Endodermal cell (in vitro differentiated cells): ENCODE results near the gene NFATC2. TPM values are rescaled to one million over a fixed set of nuclear protein-coding genes. Genes with fewer than 3 reads are reported as not detected.

Experiments used
- DNase-seq: peaks from one replicate; pipeline ENCODE4 v3.0.0-alpha.2; 2017
- H3K27ac ChIP-seq: 2 replicates; pipeline ENCODE4 v1.5.1; 2013; ENCODE audit warnings: mild to moderate bottlenecking, low read depth, low read length, moderate library complexity
- H3K27me3 ChIP-seq: 2 replicates; pipeline ENCODE4 v1.6.1; 2013; ENCODE audit warnings: mild to moderate bottlenecking, low read length, moderate library complexity; ENCODE audit not compliant: insufficient read depth, control insufficient read depth, poor library complexity, severe bottlenecking
- H3K36me3 ChIP-seq: 2 replicates; pipeline ENCODE4 v1.7.0; 2013; ENCODE audit warnings: mild to moderate bottlenecking, low read length, moderate library complexity; ENCODE audit not compliant: control insufficient read depth, insufficient read depth
- H3K4me1 ChIP-seq: one replicate; pipeline ENCODE4 v1.7.0; 2013; ENCODE audit warnings: low read length; ENCODE audit not compliant: control insufficient read depth, insufficient read depth
- H3K4me3 ChIP-seq: 2 replicates; pipeline ENCODE4 v1.5.1; 2013; ENCODE audit warnings: mild to moderate bottlenecking, low read length, moderate library complexity
- H3K9ac ChIP-seq: 2 replicates; pipeline ENCODE4 v1.6.1; 2013; ENCODE audit warnings: mild to moderate bottlenecking, low read length, moderate library complexity; ENCODE audit not compliant: poor library complexity, severe bottlenecking; ENCODE audit errors: extremely low read depth
- H3K9me3 ChIP-seq: 2 replicates; pipeline ENCODE4 v1.6.1; 2013; ENCODE audit warnings: mild to moderate bottlenecking, low read length, moderate library complexity; ENCODE audit not compliant: control insufficient read depth
- H3K27ac Mint-ChIP-seq: 2 replicates; pipeline ENCODE4 v1.8.0; 2020; ENCODE audit warnings: mixed read lengths
- H3K27me3 Mint-ChIP-seq: 2 replicates; pipeline ENCODE4 v1.8.0; 2021; ENCODE audit warnings: mild to moderate bottlenecking, mixed read lengths; ENCODE audit not compliant: insufficient read depth
- H3K36me3 Mint-ChIP-seq: 2 replicates; pipeline ENCODE4 v1.8.0; 2020; ENCODE audit warnings: low read depth, mixed read lengths
- H3K4me1 Mint-ChIP-seq: 2 replicates; pipeline ENCODE4 v1.8.0; 2020; ENCODE audit warnings: mixed read lengths
- H3K4me3 Mint-ChIP-seq: 2 replicates; pipeline ENCODE4 v1.8.0; 2020; ENCODE audit warnings: mild to moderate bottlenecking, moderate library complexity, mixed read lengths
- H3K9me3 Mint-ChIP-seq: 2 replicates; pipeline ENCODE4 v1.8.0; 2020; ENCODE audit warnings: mild to moderate bottlenecking, mixed read lengths
- CTCF ChIP-seq: fragments of 200-600 bp; sonication (generic); conservative IDR thresholded peaks from 2 replicates; pipeline ENCODE4 v1.5.0; 2021; ENCODE audit warnings: antibody characterized with exemption, mild to moderate bottlenecking
- WGBS, 2 experiments: methylation state at CpG; one replicate each; pipeline versions ENCODE4 v1.1.5 to v1.1.7; 2013; ENCODE audit warnings: missing lambda C conversion rate in 2 of 2, mixed read lengths in 1 of 2; ENCODE audit not compliant: insufficient coverage in 1 of 2, insufficient read length in 1 of 2; 5-methylcytosine and 5-hydroxymethylcytosine counted together
- total RNA-seq, 2 donors: library from RNA; stranded (reverse); fragmentation: NEBNext Ultra II Directional in 1 of 2; extraction: Animal tissue kit (Norgen Biotek cat#: 25700) in 1 of 2; gene quantifications; 2 replicates in 1 of 2; 3 replicates in 1 of 2; pipeline ENCODE4 v1.2.1, GENCODE V29; 2021

Gene NFATC2
- total RNA-seq, 2 donors from 2014 or later, result 1.5 to 2.1 TPM

DNA sequence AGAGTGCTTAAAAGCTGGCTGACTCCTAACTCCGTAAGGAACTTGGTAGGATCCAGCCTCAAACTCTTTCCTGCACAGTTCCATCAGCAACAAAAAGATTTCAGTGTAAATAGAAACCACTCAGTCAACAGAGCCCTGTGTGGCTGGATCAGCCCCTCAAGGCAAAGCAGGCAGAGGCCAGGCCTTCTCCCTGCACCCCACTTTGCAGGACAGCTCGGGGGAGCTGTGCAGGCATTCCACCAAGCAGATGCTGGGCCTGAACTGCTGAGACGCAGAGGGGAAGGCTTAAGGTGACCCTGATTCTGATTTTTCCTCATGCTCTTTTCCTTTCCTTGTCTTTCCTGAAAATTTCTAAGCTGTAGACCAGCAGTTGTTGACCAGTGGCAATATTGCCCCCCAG is 91.5 kb downstream of the NFATC2 start:
- Mint-ChIP-seq H3K27me3 (peaks cover 2% of the 10 kb centered on the region), H3K27ac (no peak overlapping the region), H3K9me3 (peaks cover 6% of the 10 kb centered on the region), H3K36me3 (peaks cover 9% of the 10 kb centered on the region), H3K4me3 (no peak overlapping the region), H3K4me1 (peaks cover 15% of the 10 kb centered on the region)
- no peaks in the 10 kb centered on the region for H3K36me3 ChIP-seq
- no peak overlapping the region for H3K27ac ChIP-seq
- no peaks in the 10 kb centered on the region for H3K9me3 ChIP-seq
- no peak for DNase-seq
- no peak for TF ChIP-seq CTCF
- H3K9ac ChIP-seq, result no peak overlapping the region
- H3K4me1 ChIP-seq, result no peaks in the 10 kb centered on the region
- H3K4me3 ChIP-seq, result no peak overlapping the region
- WGBS, 2 experiments, result 88 to 92% methylated on average over 3 of the region's 3 CpGs
- no peaks in the 10 kb centered on the region for H3K27me3 ChIP-seq

GRCh38 chr20:51450221-51450712 is 92.3 kb downstream of the NFATC2 start:
- no peak overlapping the region for H3K27ac ChIP-seq
- Mint-ChIP-seq H3K4me3 (no peak overlapping the region), H3K4me1 (peaks cover 15% of the 10 kb centered on the region), H3K36me3 (peaks cover 9% of the 10 kb centered on the region), H3K27me3 (peaks cover 2% of the 10 kb centered on the region), H3K27ac (no peak overlapping the region), H3K9me3 (peaks cover 6% of the 10 kb centered on the region)
- no peak for TF ChIP-seq CTCF
- no peak for DNase-seq
- no peaks in the 10 kb centered on the region for H3K27me3 ChIP-seq
- no peaks in the 10 kb centered on the region for H3K36me3 ChIP-seq
- no peaks in the 10 kb centered on the region for H3K9me3 ChIP-seq
- H3K4me1 ChIP-seq, result no peaks in the 10 kb centered on the region
- 93% methylated on average over 3 to 5 of the region's 5 CpGs for WGBS, 2 experiments
- no peak overlapping the region for H3K9ac ChIP-seq
- no peak overlapping the region for H3K4me3 ChIP-seq

DNA sequence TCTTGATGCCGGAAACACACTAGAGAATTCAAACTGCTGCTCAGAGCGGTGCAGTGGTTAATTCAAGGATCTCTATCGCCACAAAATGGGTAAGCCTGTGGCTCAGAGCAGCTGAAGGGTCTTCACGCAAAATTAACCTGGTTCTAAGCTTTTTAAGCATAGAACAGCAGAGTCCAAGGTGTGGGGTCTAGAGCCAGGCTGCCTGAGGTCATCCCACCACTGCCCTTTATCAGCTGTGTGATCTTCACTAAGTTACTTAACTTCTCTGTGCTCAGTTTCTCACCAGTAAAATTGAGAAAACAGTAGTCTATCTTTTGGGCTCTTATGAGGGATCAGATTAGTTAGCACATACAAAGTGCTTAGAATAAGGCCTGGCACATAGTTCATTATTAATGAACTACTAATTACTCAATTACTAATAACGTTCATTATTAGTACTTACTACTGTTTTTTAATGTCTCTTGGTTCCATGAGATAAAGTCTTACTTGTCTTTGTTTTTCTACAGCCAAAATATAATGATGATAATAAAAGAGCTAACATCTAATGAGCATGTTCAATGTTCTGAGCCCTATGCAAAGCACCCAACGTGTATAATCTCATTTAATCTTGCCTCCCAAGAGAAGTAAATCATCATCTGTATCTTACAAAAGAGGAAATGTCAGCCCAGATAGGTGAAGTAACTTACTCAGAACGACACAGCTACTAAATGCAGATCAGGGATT is 92.9 kb downstream of the NFATC2 start:
- Mint-ChIP-seq H3K9me3 (peaks cover 4% of the 10 kb centered on the region), H3K27ac (peak overlapping the region; percentile 71), H3K27me3 (peaks cover 2% of the 10 kb centered on the region), H3K4me3 (peak overlapping the region; percentile 30), H3K4me1 (peaks cover 19% of the 10 kb centered on the region), H3K36me3 (peaks cover 8% of the 10 kb centered on the region)
- Histone ChIP-seq H3K36me3 (no peaks in the 10 kb centered on the region), H3K4me3 (peak overlapping the region; percentile 67), H3K27ac (no peak overlapping the region), H3K9me3 (no peaks in the 10 kb centered on the region), H3K4me1 (no peaks in the 10 kb centered on the region), H3K27me3 (no peaks in the 10 kb centered on the region), H3K9ac (no peak overlapping the region)
- DNase-seq, result no peak
- TF ChIP-seq CTCF, result no peak
- WGBS, 2 experiments, result 79 to 88% methylated on average over 6 of the region's 7 CpGs
